H7 (cell line): ENCODE results near the gene GPR158. TPM values are rescaled to one million over a fixed set of nuclear protein-coding genes. Genes with fewer than 3 reads are reported as not detected.

Experiments
- DNase-seq: peaks from one replicate; pipeline ENCODE4 v3.0.0; 2012
- H3K27me3 ChIP-seq: 2 replicates; pipeline ENCODE4 v1.6.0; 2011; ENCODE audit warnings: mild to moderate bottlenecking, low read length; ENCODE audit not compliant: control insufficient read depth, insufficient read depth
- H3K36me3 ChIP-seq: replicated peaks from 2 replicates; pipeline ENCODE4 v1.5.1; 2011; ENCODE audit warnings: low read length; ENCODE audit not compliant: control insufficient read depth, insufficient read depth
- H3K4me3 ChIP-seq: 2 replicates; pipeline ENCODE4 v1.5.1; 2011; ENCODE audit warnings: low read depth, mild to moderate bottlenecking, control low read depth, low read length, moderate library complexity; ENCODE audit not compliant: insufficient read depth
- total RNA-seq: library from RNA; depleted of rRNA; stranded (reverse); fragments of >200 nt; shearing (Covaris generic); gene quantifications from 2 replicates; pipeline ENCODE4 v1.2.3, GENCODE V29; 2014

GPR158 gene
- total RNA-seq, 1 experiment from 2014 or later: 0.35 TPM

DNA sequence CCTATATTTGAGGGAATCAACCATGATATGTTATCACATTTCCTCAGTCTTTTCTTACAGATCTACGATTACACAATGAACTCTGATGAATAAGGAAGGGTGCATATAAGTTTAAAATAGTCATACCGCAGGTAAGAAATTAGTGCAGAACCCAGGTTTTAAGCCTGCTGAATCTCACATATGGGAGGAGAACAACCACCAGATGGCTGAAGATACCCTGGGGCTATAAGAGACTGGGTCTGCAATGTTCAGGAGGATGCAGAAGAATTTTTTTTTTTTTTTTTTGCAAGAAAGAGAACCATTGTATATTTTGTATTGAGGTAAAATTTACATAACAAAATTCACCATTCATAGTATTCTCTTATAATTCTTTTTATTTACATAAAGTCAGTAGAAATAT, 387.0 kb downstream of the GPR158 start:
- DNase-seq: no peak
- no peak overlapping the region for H3K4me3 ChIP-seq
- H3K36me3 ChIP-seq: no peaks in the 10 kb centered on the region
- no peaks in the 10 kb centered on the region for H3K27me3 ChIP-seq

DNA sequence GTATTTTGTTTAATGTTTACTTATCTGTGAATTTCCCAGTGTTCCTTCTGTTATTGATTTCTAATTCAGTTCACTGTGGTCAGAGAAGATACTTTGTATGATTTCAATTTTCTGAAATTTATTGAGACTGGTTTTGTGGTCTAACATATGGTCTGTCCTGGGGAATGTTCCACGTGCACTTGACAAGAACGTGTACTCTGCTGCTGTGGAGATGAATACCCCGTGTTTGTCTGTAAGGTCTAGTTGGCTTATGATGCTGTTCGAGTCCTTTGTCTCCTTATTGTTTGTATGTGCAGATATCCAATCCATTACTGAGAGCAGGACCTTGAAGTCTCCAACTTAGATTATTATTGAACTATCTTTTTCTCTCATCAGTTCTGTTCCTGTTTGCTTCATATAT, 387.7 kb downstream of the GPR158 start:
- Histone ChIP-seq H3K27me3 (no peaks in the 10 kb centered on the region), H3K4me3 (no peak overlapping the region), H3K36me3 (no peaks in the 10 kb centered on the region)
- DNase-seq: no peak

DNA sequence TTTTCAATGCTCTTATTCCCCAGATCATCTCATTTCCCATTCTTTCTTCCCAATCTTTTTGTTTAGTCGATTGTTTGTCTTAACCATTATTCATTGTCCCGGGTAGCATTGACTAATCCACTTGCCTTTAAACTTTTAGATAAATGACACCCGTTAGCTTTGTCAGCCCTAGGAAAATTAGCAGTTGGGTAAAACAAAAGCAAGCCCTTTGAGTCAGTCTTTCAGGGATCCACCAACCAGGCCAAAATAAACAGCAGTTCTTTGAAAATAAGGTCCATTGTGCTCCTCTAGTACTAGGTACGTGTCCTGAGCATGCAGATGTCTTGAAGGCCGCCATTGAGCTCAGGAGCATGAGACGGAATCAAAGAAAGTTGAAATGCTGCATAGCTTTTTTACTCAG, 389.6 kb downstream of the GPR158 start:
- no peak for DNase-seq
- Histone ChIP-seq H3K27me3 (no peaks in the 10 kb centered on the region), H3K36me3 (no peaks in the 10 kb centered on the region), H3K4me3 (no peak overlapping the region)

DNA sequence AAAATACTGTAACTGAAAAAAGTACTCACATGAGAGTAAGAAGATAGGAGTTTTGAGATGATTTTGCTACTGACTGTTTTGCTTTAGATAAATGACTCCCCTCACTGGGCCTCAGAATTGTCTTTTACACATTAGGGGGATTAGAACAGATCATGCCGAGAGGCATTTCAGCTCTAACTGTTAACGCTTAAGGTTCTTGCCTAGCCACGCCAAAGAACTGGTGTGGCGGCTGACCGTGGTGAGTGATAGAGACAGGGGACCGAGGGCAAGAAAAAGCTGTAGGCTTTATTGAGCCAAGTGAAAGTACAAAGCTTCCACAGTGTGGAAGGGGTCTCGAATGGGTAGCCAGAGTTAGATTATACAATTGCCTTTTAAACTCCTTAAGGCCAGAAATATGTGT, 390.8 kb downstream of the GPR158 start:
- no peak for DNase-seq
- Histone ChIP-seq H3K36me3 (no peaks in the 10 kb centered on the region), H3K27me3 (no peaks in the 10 kb centered on the region), H3K4me3 (no peak overlapping the region)

DNA sequence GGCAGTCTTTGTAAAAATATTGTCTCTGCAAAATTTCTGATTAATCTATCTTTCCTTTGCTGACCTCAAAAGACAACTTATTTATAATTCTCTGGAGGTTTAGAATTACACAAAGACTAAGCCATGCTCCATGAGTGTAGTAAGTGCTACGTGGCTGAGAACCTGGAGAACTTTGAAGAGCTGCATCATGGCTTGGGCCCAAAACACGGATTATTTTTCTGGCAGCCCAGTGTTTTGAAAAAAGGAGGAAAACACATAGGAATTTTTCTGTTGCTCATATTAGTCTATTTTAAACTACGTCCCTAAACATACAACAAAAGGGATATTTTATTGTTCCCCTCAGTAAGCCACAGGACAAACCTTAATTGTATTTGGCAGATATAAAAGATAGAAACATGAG, 398.5 kb downstream of the GPR158 start:
- H3K27me3 ChIP-seq: no peaks in the 10 kb centered on the region
- no peak overlapping the region for H3K4me3 ChIP-seq
- DNase-seq: no peak
- no peaks in the 10 kb centered on the region for H3K36me3 ChIP-seq

DNA sequence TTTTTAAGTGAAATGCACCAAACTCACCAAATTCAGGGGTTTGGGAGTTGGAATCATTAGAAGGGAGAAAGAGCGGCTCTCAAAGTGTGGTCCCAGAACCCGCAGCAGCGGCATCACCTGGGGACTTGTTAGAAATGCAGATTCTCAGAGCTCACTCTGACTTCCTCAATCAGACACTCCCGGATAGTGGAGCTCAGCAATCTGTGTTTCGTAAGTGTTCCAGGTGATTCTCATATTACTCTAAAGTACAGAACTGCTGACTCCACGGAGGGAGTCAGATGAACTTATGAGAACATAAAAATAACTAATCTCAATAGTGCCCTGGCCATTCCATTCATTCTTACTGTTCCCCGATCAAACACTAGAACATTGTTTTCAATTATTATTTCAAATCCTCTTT, 400.5 kb downstream of the GPR158 start:
- no peaks in the 10 kb centered on the region for H3K27me3 ChIP-seq
- no peak overlapping the region for H3K4me3 ChIP-seq
- no peaks in the 10 kb centered on the region for H3K36me3 ChIP-seq
- no peak for DNase-seq

DNA sequence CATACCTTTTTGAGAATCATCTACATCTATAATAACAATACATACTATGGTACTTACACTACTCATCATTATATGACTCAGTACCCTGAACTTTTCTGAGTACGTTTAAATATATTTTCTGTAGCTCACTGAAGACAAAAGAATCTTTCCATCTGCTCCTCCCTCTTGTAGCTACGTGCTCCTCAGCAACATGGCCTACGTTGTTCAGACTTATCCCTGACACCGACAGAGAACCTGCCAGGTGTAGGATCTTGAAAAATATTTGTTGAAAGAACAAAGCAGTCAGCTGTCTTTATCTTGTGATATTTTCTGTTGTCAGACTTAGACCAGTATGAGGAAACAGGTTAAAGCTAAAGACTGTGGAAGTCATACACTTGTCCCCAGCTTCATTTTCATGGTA, 403.3 kb downstream of the GPR158 start:
- no peaks in the 10 kb centered on the region for H3K36me3 ChIP-seq
- no peak for DNase-seq

DNA sequence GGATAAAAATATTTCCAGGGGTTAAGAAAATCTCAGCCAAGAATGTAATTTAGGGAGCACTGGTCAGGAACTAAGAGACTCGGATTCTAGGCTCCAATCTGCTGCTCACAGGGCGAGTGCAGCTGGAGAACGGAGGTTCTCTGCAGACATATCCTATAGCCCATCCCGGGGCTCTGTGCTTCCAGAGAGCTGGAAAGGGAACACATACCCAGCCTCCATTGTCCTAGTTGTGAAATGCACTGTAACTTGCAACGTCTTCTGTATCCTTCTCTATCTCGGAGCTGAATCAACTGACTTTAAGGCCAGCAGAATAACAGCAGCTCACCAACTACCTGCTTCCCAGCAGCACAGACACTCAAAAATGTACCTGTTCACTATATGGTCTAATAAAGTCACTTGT, 408.2 kb downstream of the GPR158 start:
- Histone ChIP-seq H3K27me3 (no peaks in the 10 kb centered on the region), H3K36me3 (no peaks in the 10 kb centered on the region), H3K4me3 (no peak overlapping the region)
- DNase-seq: no peak

More for the DNA sequence above, 403.3 kb downstream of the GPR158 start:
- no peaks in the 10 kb centered on the region for H3K27me3 ChIP-seq
- no peak overlapping the region for H3K4me3 ChIP-seq

DNA sequence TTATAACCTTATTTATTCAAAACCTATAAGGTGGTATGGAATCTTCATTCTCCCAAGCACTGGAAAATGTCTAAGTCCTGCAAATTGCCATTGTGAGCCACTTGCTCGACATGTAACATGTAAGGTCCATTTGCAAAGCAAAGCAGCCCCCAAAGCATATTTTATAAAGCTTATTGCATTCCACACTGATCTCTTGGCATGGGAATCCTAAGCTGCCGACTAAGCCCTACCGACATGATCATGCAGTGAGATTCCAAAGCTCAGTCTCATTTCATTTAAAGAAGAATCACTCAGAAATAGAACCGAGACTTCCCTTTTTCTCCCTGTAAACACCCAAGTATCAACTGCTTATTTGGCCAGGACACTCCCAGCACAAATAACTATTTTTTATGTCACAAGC, 425.9 kb downstream of the GPR158 start:
- H3K4me3 ChIP-seq: no peak overlapping the region
- no peaks in the 10 kb centered on the region for H3K36me3 ChIP-seq
- no peak for DNase-seq
- H3K27me3 ChIP-seq: no peaks in the 10 kb centered on the region

DNA sequence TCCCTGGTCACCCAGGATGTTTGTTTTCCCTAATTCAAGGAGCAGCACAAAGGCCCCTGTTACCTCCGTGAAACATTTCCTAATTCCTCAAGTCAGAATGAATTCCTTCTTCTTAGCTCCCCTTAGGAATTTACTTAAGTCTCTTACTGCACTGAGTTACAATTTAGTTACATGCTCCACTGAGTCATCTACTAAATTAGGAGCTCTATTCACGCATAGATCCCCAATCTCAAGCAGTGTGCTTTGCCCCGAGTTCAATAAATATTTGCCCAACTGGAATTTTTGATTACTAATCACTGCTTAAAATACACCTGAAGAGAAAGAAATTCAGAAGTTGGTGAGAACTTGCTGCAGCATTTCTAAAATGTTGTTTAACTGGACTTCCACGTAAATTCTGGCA, 429.8 kb downstream of the GPR158 start:
- no peak for DNase-seq
- no peaks in the 10 kb centered on the region for H3K36me3 ChIP-seq
- H3K4me3 ChIP-seq: no peak overlapping the region
- H3K27me3 ChIP-seq: no peaks in the 10 kb centered on the region

DNA sequence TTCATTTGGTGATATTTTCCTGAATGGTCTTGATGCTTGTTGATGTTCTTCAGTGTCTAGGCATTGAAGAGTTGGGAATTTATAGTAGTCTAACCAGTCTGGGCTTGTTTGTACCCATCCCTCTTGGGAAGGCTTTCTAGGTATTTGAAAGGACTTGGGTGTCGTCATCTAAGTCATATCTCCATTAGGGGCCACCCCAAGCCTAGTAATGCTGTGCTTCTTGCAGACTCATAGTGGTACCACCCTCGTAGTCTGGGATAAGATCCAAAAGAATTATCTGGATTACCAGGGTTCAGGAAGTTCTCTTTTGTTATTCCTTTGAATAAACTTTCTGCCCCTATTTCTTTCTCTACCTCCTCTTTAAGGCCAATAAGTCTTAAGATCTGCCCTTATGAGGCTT, 439.9 kb downstream of the GPR158 start:
- no peak for DNase-seq
- Histone ChIP-seq H3K36me3 (no peaks in the 10 kb centered on the region; the same call in 1 of the 2 replicates), H3K4me3 (no peak overlapping the region), H3K27me3 (no peaks in the 10 kb centered on the region)

DNA sequence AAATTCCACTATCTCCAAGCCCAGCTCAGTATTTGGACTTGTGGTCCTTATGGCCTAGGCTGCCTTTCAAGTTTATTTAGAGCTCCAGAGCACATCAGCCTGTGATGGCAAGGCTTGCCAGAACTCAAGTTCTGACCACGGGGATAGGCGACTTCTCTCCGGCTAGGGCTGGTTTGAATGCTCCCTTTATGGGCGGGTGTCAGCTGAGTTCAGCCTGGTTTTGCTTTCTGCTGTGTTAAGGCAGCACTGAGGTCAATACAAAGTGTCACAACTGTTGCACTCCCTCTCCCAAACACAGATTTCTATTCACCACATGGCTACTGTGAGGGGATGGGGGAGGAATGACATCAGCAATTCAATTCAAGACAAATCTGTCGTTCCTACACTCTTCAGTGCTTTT, 441.1 kb downstream of the GPR158 start:
- DNase-seq: no peak
- Histone ChIP-seq H3K4me3 (no peak overlapping the region), H3K27me3 (no peaks in the 10 kb centered on the region), H3K36me3 (no peaks in the 10 kb centered on the region; the same call in 1 of the 2 replicates)

DNA sequence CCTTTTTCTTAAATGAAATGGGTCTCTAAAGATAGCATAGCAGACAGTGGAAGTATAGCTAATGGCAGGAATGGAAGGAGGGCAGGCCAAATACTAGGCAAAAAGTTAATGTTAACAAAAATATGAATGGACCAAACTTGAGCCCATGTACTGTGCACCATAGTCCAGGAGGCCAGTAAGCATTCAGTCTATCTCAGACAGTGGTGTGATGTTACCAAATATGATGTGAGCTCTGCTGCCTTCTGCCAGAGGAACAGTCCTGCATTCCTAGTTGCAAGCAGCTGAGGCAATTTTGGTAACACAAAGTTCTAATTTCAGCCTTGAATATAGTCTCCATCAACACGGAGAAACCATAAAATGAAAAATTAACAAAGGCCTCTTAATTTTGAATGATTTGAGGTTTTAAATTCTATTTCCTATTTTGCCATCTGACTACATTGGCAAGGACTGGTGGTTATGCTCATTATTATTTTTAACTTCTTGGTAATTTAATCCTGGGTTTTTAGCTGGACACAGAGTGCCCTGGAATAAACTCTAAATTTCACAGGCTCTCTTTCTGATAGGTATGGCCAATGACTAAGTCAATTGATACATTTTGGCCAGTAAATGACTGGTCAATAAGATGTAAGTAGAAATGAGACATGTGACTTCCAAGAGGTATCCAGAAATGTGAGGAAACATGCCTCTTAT, 442.2 kb downstream of the GPR158 start:
- no peaks in the 10 kb centered on the region; the same call in 1 of the 2 replicates for H3K36me3 ChIP-seq
- H3K4me3 ChIP-seq: no peak overlapping the region
- no peak for DNase-seq
- no peaks in the 10 kb centered on the region for H3K27me3 ChIP-seq

DNA sequence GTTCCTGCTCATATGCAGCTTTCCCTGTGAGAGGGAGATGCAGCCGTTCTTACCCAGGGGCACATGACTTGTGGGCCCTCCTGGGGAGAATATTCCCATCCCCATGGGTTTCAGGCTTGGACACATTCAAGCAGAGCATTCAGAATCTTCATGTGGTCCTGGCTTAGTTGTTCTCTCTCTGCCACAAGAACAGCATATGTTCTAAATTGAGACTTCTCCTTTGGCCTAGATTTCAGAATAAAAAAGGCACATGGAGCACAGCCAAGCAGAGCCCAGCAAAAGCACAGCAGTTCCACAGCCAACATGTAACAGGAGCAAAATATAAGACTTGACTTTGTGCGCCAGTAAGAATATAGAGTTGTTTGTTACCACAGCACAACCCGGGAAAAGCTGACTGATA, 452.8 kb downstream of the GPR158 start:
- no peaks in the 10 kb centered on the region for H3K27me3 ChIP-seq
- H3K36me3 ChIP-seq: no peaks in the 10 kb centered on the region
- no peak overlapping the region for H3K4me3 ChIP-seq
- DNase-seq: no peak

DNA sequence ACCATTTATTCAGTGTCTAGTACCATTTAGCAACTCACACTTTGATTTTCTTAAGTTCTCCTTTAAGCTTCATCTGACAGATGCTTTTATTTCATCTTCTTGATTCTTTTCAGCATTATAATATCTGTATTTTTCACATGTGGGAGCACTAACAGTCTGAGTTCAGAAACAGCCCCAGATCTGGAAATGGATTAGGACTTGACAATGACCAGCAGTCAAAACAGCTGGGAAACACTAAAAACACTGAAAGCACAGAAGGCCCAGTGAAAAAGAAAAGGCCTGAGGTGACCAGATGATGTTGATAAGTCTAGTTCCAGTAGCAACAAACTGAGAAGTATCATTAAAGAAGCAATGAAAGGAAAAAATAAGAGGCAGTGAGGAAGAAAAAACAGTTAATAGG, 454.5 kb downstream of the GPR158 start:
- H3K36me3 ChIP-seq: no peaks in the 10 kb centered on the region
- DNase-seq: no peak
- no peaks in the 10 kb centered on the region for H3K27me3 ChIP-seq
- H3K4me3 ChIP-seq: no peak overlapping the region

DNA sequence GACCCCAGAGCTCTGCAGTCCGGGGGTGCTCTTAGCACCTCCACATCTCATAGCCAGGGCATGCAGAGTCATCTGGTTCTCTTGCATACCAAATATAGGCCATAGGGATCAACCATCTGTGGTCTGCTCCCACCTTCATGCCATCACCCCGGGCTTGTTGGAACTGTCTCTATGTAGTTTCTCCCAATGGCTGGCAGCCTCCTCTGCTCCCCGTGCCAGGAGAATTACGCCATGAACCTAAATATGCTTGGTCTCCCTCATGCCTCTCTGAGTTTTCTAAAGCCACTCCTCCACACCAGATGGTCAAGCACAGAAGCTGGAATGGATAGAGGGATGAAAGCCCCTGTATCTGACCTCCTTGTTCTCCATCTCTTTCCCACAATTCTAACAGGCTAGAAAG, 456.7 kb downstream of the GPR158 start:
- Histone ChIP-seq H3K36me3 (no peaks in the 10 kb centered on the region), H3K27me3 (no peaks in the 10 kb centered on the region), H3K4me3 (no peak overlapping the region)
- no peak for DNase-seq
